Glutamatergic neuron (in vitro differentiated cells): ENCODE results near the gene OR10H3. TPM values are rescaled to one million over a fixed set of nuclear protein-coding genes. Genes with fewer than 3 reads are reported as not detected.
"Not testable (repeated sequence)": the region's sequence is repeated elsewhere in the genome, so short reads cannot be mapped to it uniquely, and the experiment has no call there.

Experiments used
- DNase-seq: peaks from one replicate; pipeline ENCODE4 v3.0.0; 2022
- H3K27ac Mint-ChIP-seq: one replicate; pipeline ENCODE4 v1.8.0; 2020; ENCODE audit warnings: mild to moderate bottlenecking, mixed read lengths, inconsistent platforms; ENCODE audit not compliant: unreplicated experiment
- H3K27me3 Mint-ChIP-seq: one replicate; pipeline ENCODE4 v1.8.0; 2020; ENCODE audit warnings: mild to moderate bottlenecking, moderate library complexity, mixed read lengths, inconsistent platforms; ENCODE audit not compliant: unreplicated experiment
- H3K36me3 Mint-ChIP-seq: one replicate; pipeline ENCODE4 v1.8.0; 2020; ENCODE audit warnings: mild to moderate bottlenecking, mixed read lengths, inconsistent platforms; ENCODE audit not compliant: unreplicated experiment
- H3K4me1 Mint-ChIP-seq: one replicate; pipeline ENCODE4 v1.8.0; 2020; ENCODE audit warnings: mild to moderate bottlenecking, low read depth, mixed read lengths, inconsistent platforms; ENCODE audit not compliant: unreplicated experiment
- H3K4me3 Mint-ChIP-seq: one replicate; pipeline ENCODE4 v1.8.0; 2020; ENCODE audit warnings: mild to moderate bottlenecking, mixed read lengths, inconsistent platforms; ENCODE audit not compliant: unreplicated experiment
- H3K9me3 Mint-ChIP-seq: one replicate; pipeline ENCODE4 v1.8.0; 2020; ENCODE audit warnings: mild to moderate bottlenecking, moderate library complexity, mixed read lengths, inconsistent platforms; ENCODE audit not compliant: unreplicated experiment
- total RNA-seq: library from RNA; stranded (reverse); fragmentation: NEBNext Ultra II Directional; extraction: Animal tissue kit (Norgen Biotek cat#: 25700); gene quantifications from one replicate; pipeline ENCODE4 v1.2.1, GENCODE V29; 2021; ENCODE audit not compliant: unreplicated experiment
- TF ChIP-seq, protein P1 (sequence below): fragments of 200-600 bp; sonication (generic); IDR thresholded peaks from one replicate; pipeline ENCODE4 v1.5.0; 2021; ENCODE audit not compliant: partially characterized antibody, unreplicated experiment

The OR10H3 gene
- total RNA-seq, 1 donor from 2014 or later = not detected

DNA sequence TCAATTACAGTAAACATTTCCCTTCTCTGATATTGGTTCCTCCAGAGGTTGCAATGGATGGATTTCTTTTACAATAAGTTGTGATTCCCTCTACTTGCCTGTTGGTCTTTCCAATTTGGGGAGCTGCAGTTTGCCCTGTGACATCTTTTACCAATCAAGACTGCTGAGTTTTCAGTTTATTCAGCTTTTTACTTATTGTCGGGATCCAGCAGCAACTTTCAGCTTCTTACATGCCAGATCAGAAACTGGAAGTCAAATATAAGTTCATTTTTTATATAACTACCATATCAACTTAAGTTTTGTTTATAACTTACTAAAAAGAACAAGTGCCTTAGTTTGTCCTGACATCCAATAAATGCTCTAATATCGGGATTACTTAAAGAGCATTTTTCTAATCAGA lies 10.5 kb downstream of the OR10H3 start:
- Mint-ChIP-seq H3K9me3 (no peaks in the 10 kb centered on the region), H3K4me3 (no peak overlapping the region), H3K27me3 (no peaks in the 10 kb centered on the region), H3K4me1 (no peaks in the 10 kb centered on the region), H3K27ac (no peak overlapping the region), H3K36me3 (no peaks in the 10 kb centered on the region)
- TF ChIP-seq, protein P1, sequence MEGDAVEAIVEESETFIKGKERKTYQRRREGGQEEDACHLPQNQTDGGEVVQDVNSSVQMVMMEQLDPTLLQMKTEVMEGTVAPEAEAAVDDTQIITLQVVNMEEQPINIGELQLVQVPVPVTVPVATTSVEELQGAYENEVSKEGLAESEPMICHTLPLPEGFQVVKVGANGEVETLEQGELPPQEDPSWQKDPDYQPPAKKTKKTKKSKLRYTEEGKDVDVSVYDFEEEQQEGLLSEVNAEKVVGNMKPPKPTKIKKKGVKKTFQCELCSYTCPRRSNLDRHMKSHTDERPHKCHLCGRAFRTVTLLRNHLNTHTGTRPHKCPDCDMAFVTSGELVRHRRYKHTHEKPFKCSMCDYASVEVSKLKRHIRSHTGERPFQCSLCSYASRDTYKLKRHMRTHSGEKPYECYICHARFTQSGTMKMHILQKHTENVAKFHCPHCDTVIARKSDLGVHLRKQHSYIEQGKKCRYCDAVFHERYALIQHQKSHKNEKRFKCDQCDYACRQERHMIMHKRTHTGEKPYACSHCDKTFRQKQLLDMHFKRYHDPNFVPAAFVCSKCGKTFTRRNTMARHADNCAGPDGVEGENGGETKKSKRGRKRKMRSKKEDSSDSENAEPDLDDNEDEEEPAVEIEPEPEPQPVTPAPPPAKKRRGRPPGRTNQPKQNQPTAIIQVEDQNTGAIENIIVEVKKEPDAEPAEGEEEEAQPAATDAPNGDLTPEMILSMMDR = no peak
- no peak for DNase-seq

- Mint-ChIP-seq H3K4me3 (no peak overlapping the region), H3K27ac (no peak overlapping the region), H3K4me1 (no peaks in the 10 kb centered on the region), H3K9me3 (peaks cover 3% of the 10 kb centered on the region), H3K27me3 (peaks cover 6% of the 10 kb centered on the region), H3K36me3 (no peaks in the 10 kb centered on the region)
- no peak for DNase-seq
- TF ChIP-seq, protein P1 = no peak
Observed at GRCh38 chr19:15758379-15758778, 20.6 kb downstream of the OR10H3 start.

DNA sequence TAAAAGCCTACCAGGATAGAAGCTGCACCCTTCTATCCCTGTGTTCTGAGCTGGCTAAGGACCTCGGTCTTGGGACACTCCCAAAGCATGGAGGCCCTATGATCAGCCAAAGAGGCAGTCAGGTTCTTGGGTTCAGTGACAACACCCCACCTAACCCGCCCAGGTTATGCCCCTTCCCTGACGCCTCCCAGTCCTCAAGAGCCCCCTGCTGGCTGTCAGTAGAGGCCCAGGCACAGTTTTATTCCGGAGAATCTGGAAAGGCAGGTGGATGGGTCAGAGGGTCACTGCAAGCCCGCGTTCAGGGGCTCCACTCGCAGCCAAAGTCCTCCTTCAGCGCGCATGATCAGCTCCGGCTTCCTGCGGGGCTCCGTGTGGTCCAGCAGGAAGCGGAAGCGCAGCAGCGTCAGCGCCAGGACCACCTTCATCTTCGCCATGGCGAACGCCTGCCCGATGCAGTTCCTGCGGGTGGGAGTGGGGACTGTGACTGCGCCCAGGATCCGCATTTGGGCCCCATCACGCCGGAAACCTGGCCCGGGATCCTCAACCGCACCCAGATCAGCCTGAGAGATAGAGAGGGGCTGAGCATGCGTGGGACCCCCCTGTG lies 22.3 kb downstream of the OR10H3 start:
- Mint-ChIP-seq H3K4me3 (no peak overlapping the region), H3K9me3 (peaks cover 3% of the 10 kb centered on the region), H3K27ac (no peak overlapping the region)

DNA sequence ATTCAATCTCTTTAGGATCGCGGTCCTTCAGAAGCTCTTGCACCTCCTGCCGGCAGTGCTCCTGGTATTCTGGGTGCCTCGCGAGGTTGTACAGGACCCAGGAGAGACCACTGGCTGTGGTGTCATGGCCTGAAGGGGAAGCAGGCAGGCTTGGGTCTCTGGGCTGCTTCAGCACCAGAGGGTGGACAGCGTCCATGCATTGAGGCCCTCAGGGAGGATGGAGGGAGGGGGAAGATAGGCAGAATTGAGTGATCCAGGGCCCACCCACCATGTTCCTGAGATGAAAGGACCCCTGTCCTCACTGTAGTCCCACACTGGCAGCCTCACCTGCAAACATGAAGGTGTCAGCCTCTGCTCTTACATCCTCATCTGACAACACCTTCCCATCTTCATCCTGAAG lies 31.8 kb downstream of the OR10H3 start:
- H3K27ac Mint-ChIP-seq = no peak overlapping the region
- H3K4me1 Mint-ChIP-seq = no peaks in the 10 kb centered on the region
- H3K4me3 Mint-ChIP-seq = no peak overlapping the region
- H3K27me3 Mint-ChIP-seq = peaks cover 4% of the 10 kb centered on the region
- H3K36me3 Mint-ChIP-seq = peaks cover 4% of the 10 kb centered on the region
- no peak for DNase-seq
- H3K9me3 Mint-ChIP-seq = peaks cover 4% of the 10 kb centered on the region
- TF ChIP-seq, protein P1 = no peak

More for the DNA sequence above, 22.3 kb downstream of the OR10H3 start:
- TF ChIP-seq, protein P1 = no peak
- no peak for DNase-seq
- Mint-ChIP-seq H3K36me3 (no peaks in the 10 kb centered on the region), H3K4me1 (no peaks in the 10 kb centered on the region), H3K27me3 (peaks cover 3% of the 10 kb centered on the region)

GRCh38 chr19:15774159-15774558 lies 36.4 kb downstream of the OR10H3 start:
- not testable (repeated sequence) for H3K36me3 Mint-ChIP-seq, H3K27ac Mint-ChIP-seq, DNase-seq, H3K4me3 Mint-ChIP-seq, H3K4me1 Mint-ChIP-seq
- Mint-ChIP-seq H3K9me3 (peaks cover 10% of the 10 kb centered on the region), H3K27me3 (peaks cover 10% of the 10 kb centered on the region)
